Activated CD8-positive, alpha-beta memory T cell treated with anti-CD3 and anti-CD28 coated beads, Interleukin-2, amount 10 ng/mL, durations not matched to agents 7 days and 5 days (primary cell): ENCODE data around the gene SLC8A2. TPM values are rescaled to one million over a fixed set of nuclear protein-coding genes. Genes with fewer than 3 reads are reported as not detected.
"Not testable (repeated sequence)": the region's sequence is repeated elsewhere in the genome, so short reads cannot be mapped to it uniquely, and the experiment has no call there.

Experiments
- ATAC-seq: fragments of 150-1000 bp; cut with Tn5 transposase; one replicate; pipeline ENCODE4 v1.10.0; 2021; ENCODE audit warnings: moderate library complexity
- CTCF ChIA-PET: fragments of 350-600 bp; sonication (Branson Sonifier 250); formaldehyde crosslinking; loops from one replicate; lab custom pipeline; 2021; ENCODE audit warnings: antibody characterized with exemption; lab: Charles Lee
- DNase-seq: peaks from one replicate; pipeline ENCODE4 v3.0.0-alpha.2; 2020
- H3K27ac Mint-ChIP-seq: one replicate; pipeline ENCODE4 v1.8.0; 2021; ENCODE audit warnings: mild to moderate bottlenecking, mixed read lengths
- H3K27me3 Mint-ChIP-seq: one replicate; pipeline ENCODE4 v1.8.0; 2021; ENCODE audit warnings: mixed read lengths
- H3K36me3 Mint-ChIP-seq: one replicate; pipeline ENCODE4 v1.8.0; 2021; ENCODE audit warnings: mild to moderate bottlenecking, mixed read lengths
- H3K4me1 Mint-ChIP-seq: one replicate; pipeline ENCODE4 v1.8.0; 2021; ENCODE audit warnings: mixed read lengths
- H3K4me3 Mint-ChIP-seq: one replicate; pipeline ENCODE4 v1.8.0; 2021; ENCODE audit warnings: mild to moderate bottlenecking, moderate library complexity, mixed read lengths
- H3K9me3 Mint-ChIP-seq: one replicate; pipeline ENCODE4 v1.8.0; 2022; ENCODE audit warnings: low read depth, mixed read lengths
- total RNA-seq, 2 experiments: library from RNA; stranded (reverse); gene quantifications; one replicate each; pipeline ENCODE4 v1.2.3, GENCODE V29; 2021

SLC8A2 gene
- total RNA-seq, 2 experiments from 2014 or later: 0.14 to 0.32 TPM

DNA sequence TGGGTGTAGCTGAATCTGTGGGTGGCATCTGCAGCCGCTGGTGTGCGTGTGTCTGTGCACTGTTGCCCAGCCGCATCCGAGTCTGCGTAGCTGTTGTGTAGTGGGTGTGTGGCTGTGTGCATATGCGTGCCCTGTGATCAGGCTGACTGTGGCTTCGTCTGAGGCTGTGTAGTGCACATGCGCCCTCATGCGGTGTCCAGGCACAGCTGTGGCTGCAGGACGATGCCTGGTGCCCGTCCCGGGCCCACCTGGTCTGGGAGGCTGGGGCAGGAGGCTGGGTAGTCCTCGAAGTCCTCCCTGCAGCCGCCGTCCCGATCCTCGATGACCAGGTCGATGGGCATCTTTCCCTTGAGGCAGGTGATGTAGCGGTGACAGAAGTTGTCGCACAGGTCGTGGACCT, 57.2 kb downstream of the SLC8A2 start:
- DNase-seq (no peak), ATAC-seq (no peak)
- no peaks in the 10 kb centered on the region for H3K36me3 Mint-ChIP-seq
- H3K27me3 Mint-ChIP-seq: peaks cover 42% of the 10 kb centered on the region
- no peak overlapping the region for H3K4me3 Mint-ChIP-seq
- no peak overlapping the region for H3K27ac Mint-ChIP-seq
- H3K9me3 Mint-ChIP-seq: no peaks in the 10 kb centered on the region
- H3K4me1 Mint-ChIP-seq: peaks cover 4% of the 10 kb centered on the region
- CTCF ChIA-PET: interaction anchor here (2.2 to 2.4 kb wide), 2 partner anchors 23 to 65 kb away, joined by 7 to 12 read pairs; partner anchors contain the start of gene DHX34

DNA sequence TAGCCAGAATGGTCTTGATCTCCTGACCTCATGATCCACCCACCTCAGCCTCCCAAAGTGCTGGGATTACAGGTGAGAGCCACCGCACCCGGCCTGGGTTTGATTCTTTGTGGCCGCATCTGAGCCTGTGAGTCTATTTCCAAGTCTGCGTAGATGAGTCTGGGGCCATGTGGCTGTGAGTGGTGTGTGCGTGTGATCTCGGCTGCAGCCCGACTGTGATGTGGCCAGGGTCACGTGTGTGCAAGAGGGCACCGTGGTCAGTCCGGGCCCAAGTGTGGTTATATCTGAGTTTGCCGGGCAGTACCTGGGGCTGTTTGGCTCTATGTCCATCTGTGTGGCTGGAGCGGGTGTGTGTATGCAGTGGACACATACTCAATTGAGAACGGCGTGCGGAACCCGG, 57.8 kb downstream of the SLC8A2 start:
- no peak overlapping the region for H3K4me3 Mint-ChIP-seq
- CTCF ChIA-PET: interaction anchor here (2.2 to 2.4 kb wide), 2 partner anchors 22 to 65 kb away, joined by 7 to 12 read pairs; partner anchors contain the start of gene DHX34
- no peaks in the 10 kb centered on the region for H3K36me3 Mint-ChIP-seq
- peaks cover 45% of the 10 kb centered on the region for H3K27me3 Mint-ChIP-seq
- DNase-seq (no peak), ATAC-seq (no peak)
- no peaks in the 10 kb centered on the region for H3K9me3 Mint-ChIP-seq
- H3K4me1 Mint-ChIP-seq: peaks cover 4% of the 10 kb centered on the region
- no peak overlapping the region for H3K27ac Mint-ChIP-seq

DNA sequence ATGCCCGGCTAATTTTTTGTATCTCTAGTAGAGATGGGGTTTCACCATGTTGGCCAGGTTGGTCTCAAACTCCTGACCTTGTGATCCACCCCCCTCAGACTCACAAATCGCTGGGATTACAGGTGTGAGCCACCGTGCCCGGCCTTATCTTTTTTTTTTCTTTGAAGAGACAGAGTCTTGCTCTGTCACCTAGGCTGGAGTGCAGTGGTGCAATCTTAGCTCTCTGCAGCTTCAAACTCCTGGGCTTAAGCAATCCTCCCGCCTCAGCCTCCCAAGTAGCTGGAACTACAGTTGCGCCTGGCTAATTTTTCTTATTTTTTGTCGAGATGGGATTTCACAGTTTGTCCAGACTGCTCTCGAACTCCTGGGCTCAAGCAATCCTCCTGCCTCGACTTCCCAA, 60.0 kb downstream of the SLC8A2 start:
- not testable (repeated sequence) for H3K9me3 Mint-ChIP-seq, H3K36me3 Mint-ChIP-seq, H3K4me3 Mint-ChIP-seq, H3K4me1 Mint-ChIP-seq, DNase-seq, ATAC-seq, H3K27ac Mint-ChIP-seq
- peaks cover 40% of the 10 kb centered on the region for H3K27me3 Mint-ChIP-seq
- CTCF ChIA-PET: interaction anchor here (1.0 kb wide), 1 partner anchor 16 kb away, joined by 3 read pairs; no protein-coding TSS in a partner anchor

DNA sequence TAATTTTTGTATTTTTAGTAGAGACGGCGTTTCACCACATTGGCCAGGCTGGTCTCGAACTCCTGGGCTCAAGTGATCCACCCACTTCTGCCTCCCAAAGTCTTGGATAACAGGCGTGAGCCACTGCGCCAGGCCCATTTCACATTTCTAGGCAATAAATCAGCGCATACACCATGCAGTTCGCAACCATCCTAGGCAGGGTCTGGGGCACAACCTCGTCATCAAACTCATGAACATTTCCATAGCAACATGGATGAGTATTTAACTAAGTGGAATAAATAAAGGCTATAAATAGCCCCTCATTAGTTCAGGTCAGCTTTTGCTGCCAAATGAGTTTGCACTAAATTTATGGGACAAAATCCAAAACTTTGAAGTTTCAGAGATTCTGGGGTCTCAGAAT, 60.6 kb downstream of the SLC8A2 start:
- H3K27me3 Mint-ChIP-seq: peaks cover 40% of the 10 kb centered on the region
- no peak for ATAC-seq
- no peaks in the 10 kb centered on the region for H3K4me1 Mint-ChIP-seq
- CTCF ChIA-PET: no interaction called here
- no peaks in the 10 kb centered on the region for H3K9me3 Mint-ChIP-seq
- DNase-seq: no peak
- H3K4me3 Mint-ChIP-seq: no peak overlapping the region
- no peak overlapping the region for H3K27ac Mint-ChIP-seq
- H3K36me3 Mint-ChIP-seq: no peaks in the 10 kb centered on the region

DNA sequence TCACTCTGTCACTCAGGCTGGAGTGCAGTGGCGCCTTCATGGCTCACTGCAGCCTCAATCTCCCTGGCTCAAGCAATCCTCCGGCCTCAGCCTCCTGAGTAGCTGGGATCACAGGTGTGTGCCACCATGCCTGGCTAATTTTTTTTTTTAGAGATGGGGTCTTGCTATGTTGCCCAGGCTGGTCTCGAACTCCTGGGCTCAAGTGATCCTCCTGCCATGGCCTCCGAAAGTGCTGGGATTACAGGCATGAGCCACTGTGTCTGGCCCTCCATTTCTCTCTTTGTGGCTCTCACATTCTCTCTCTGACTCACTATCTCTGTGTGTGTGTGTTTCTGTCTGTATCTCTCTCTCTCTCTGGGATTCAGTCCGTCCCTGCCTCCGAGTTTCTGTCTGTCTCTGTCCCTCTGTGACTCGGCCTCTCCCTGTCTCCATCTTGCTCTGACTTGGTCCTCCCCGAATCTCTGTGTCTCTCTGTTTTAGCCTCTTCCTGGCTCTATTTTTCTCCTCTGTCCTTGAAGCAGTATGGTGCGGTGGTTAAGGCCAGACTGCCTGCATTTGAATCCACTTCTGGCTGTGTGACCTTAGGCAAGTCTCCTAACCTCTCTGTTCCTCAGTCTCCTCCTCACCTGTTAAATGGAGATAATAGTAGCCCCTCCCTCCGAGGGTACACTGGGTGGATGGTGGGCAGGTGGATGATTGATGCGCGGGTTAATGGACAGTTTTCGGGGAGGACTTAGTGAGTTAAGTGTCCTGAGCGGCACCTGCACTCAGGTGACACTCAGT, 63.3 kb downstream of the SLC8A2 start:
- no peak overlapping the region for H3K27ac Mint-ChIP-seq
- no peaks in the 10 kb centered on the region for H3K36me3 Mint-ChIP-seq
- ATAC-seq (no peak), DNase-seq (no peak)
- no peak overlapping the region for H3K4me3 Mint-ChIP-seq
- H3K27me3 Mint-ChIP-seq: peaks cover 40% of the 10 kb centered on the region
- no peaks in the 10 kb centered on the region for H3K4me1 Mint-ChIP-seq
- no peaks in the 10 kb centered on the region for H3K9me3 Mint-ChIP-seq
- CTCF ChIA-PET: no interaction called here

DNA sequence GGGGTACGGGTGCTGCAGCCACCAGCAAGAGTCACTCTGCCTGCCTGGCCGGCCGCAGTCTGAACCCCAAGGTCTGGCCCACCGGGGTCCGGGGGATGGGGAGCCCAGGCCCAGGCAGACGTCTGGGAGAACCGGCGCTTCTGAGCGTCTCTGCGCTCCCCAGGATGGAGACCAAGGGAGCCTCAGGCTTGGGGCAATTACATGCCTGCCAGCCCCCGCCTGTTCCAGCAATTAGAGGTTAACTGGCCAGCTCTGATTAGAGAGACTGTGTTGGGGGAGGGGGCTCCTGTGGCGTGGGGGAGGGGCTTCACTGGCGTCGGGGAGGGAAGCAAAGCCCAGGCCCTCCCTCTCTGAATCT, 64.3 kb downstream of the SLC8A2 start:
- CTCF ChIA-PET: no interaction called here
- no peak overlapping the region for H3K4me3 Mint-ChIP-seq
- no peaks in the 10 kb centered on the region for H3K4me1 Mint-ChIP-seq
- no peaks in the 10 kb centered on the region for H3K9me3 Mint-ChIP-seq
- no peak overlapping the region for H3K27ac Mint-ChIP-seq
- H3K27me3 Mint-ChIP-seq: peaks cover 40% of the 10 kb centered on the region
- DNase-seq (no peak), ATAC-seq (no peak)
- H3K36me3 Mint-ChIP-seq: no peaks in the 10 kb centered on the region

DNA sequence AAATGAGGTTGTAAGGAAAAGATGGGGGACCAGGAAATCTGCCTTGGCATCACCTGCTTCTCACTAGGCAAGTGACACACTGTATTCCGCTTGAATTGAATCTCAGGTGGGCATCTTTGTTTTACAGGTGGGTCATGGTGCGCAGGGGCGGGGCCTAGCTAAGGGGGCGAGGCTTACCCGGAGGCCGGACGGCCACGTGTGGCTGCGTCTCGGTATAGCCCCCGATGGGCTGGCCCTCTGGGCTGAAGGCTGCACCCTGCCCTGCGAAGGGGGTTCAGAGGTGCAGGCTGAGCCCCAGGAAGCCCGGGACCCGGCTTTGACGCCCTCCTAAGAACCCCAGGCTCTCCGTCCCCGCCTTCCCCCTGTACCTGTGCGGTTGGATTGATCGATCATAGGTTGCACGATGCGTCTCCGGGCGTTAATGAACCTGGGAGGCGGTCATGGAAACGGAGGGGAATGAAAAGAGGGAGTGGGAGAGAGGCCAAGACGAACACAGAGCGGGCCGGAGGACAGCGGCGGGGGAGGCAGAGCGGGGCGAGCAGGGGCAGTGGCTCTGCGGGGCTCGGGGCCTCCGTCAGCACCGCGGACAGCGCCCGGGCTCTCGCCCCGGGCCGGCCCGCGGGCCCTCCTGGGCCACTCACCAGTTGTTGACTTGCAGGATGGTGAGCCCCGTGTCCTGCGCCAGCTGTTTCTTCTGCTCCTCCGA, 64.8 kb downstream of the SLC8A2 start:
- H3K4me3 Mint-ChIP-seq: no peak overlapping the region
- ATAC-seq (peak; percentile 49), DNase-seq (no peak)
- H3K36me3 Mint-ChIP-seq: no peaks in the 10 kb centered on the region
- no peak overlapping the region for H3K27ac Mint-ChIP-seq
- peaks cover 40% of the 10 kb centered on the region for H3K27me3 Mint-ChIP-seq
- CTCF ChIA-PET: no interaction called here
- H3K9me3 Mint-ChIP-seq: no peaks in the 10 kb centered on the region
- no peaks in the 10 kb centered on the region for H3K4me1 Mint-ChIP-seq

DNA sequence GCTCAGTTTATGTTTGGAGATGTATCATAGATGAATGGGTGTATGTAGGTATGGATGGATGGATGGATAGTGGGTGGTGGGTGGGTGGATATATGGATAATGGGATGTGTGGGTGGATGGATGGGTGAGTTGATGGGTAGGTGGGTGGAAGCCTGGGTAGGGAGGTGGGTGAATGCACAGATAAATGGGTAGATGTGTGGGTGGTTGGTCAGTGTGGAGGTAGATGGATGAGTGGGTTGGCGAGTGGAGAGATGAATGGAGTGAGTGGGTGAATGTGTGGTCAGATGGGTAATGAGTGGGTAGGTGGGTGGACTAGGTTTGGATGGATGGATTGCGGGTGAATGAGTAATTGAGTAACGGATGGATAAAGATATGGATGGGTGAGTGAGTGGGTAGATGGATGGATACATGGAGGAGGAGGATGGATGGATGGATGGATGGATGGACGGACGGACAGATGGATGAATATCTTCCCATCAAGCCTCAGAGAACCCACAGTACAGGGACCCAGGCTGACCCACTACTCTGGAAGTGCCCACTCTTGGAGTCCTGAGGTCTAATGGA, 65.8 kb downstream of the SLC8A2 start:
- Mint-ChIP-seq H3K9me3 (no peaks in the 10 kb centered on the region), H3K27ac (no peak overlapping the region), H3K36me3 (no peaks in the 10 kb centered on the region), H3K4me1 (no peaks in the 10 kb centered on the region), H3K4me3 (no peak overlapping the region), H3K27me3 (peaks cover 38% of the 10 kb centered on the region)
- CTCF ChIA-PET: no interaction called here
- no peak for ATAC-seq
- DNase-seq: no peak

DNA sequence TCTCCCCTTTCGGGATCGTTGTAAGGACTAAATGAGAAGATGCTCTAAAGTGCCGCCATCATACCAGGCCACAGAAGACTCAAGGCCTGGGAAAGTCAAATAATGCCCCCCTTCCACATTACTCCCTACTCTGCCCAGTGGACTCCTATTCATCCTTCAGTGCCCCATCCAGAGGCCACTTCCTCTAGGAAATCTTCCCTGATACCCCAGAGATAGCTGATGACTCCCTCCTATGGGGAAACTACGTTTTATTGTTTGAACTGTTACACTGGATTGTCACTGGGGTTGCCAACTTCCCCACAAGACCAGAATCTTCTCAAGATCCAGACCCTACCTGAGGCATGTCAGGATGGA, 66.5 kb downstream of the SLC8A2 start:
- ATAC-seq (no peak), DNase-seq (no peak)
- Mint-ChIP-seq H3K27ac (no peak overlapping the region), H3K4me3 (no peak overlapping the region), H3K36me3 (no peaks in the 10 kb centered on the region), H3K9me3 (no peaks in the 10 kb centered on the region), H3K4me1 (no peaks in the 10 kb centered on the region), H3K27me3 (peaks cover 35% of the 10 kb centered on the region)
- CTCF ChIA-PET: no interaction called here

DNA sequence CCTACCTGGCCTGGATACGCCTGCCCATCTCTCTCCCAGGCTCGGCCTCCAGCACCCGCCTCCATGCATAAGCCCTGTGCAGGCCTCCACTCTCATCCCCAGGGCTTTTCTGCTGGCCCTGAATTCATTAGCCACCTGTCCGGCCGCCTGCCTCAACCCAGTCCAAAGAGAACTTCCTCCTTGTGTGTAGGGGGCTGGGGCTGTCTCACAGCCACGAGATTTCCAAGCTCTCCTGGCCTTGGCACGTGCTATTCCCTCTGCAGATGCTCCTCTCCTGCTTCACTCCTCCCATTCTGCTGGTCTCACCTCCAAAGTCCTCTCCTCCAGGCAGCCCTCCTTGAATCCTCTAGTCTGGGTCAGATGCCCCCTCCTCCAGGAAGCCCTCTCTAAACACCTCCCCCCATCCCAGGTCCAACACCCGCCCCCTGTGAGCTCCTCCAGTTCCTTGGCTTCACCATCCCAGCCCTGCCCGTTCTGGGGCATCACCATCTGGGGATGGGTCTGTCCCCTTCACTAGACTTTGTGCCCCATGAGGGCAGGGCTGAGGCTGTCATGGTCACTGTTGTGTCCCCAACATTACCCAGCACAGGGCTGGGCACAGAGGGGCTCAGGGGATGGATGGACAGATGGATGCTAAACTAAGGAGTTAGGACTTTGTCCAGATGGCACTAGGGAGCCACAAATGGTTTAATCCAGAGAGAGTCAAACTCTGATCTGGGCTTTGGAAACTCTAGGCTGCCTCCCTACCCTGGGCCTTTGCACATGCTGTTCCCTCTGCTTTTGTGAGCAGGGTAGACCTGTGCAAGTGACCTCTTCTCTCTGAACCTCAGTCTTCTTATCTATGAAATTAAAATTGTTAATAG, 67.1 kb downstream of the SLC8A2 start:
- H3K36me3 Mint-ChIP-seq: no peaks in the 10 kb centered on the region
- H3K27ac Mint-ChIP-seq: no peak overlapping the region
- DNase-seq (no peak), ATAC-seq (no peak)
- H3K27me3 Mint-ChIP-seq: peaks cover 35% of the 10 kb centered on the region
- no peaks in the 10 kb centered on the region for H3K4me1 Mint-ChIP-seq
- H3K4me3 Mint-ChIP-seq: no peak overlapping the region
- no peaks in the 10 kb centered on the region for H3K9me3 Mint-ChIP-seq
- CTCF ChIA-PET: no interaction called here

DNA sequence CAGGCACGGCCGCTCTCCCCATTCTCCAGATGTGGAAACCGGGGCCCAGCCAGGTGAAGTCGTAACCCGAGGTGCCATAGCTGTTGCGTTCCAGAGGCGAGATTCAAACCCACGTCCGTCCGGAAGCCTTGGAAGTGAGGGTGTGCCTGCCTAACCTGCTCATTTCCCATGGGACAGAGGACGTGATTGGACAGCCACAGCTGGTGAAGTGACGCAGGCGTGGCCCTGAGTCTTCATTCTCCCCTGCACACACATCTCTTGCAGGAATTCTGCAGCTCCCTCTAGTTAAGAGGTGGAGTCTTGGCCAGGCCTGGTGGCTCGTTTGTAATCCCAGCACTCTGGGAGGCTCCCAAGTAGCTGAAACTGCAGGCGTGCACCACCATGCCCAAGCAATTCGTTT, 69.2 kb downstream of the SLC8A2 start:
- Mint-ChIP-seq H3K4me1 (no peaks in the 10 kb centered on the region), H3K27me3 (peaks cover 17% of the 10 kb centered on the region), H3K4me3 (no peak overlapping the region), H3K27ac (no peak overlapping the region), H3K36me3 (no peaks in the 10 kb centered on the region), H3K9me3 (no peaks in the 10 kb centered on the region)
- DNase-seq: no peak
- no peak for ATAC-seq
- CTCF ChIA-PET: interaction anchor here (1.6 kb wide), 1 partner anchor 11 kb away, joined by 7 read pairs; no protein-coding TSS in a partner anchor

DNA sequence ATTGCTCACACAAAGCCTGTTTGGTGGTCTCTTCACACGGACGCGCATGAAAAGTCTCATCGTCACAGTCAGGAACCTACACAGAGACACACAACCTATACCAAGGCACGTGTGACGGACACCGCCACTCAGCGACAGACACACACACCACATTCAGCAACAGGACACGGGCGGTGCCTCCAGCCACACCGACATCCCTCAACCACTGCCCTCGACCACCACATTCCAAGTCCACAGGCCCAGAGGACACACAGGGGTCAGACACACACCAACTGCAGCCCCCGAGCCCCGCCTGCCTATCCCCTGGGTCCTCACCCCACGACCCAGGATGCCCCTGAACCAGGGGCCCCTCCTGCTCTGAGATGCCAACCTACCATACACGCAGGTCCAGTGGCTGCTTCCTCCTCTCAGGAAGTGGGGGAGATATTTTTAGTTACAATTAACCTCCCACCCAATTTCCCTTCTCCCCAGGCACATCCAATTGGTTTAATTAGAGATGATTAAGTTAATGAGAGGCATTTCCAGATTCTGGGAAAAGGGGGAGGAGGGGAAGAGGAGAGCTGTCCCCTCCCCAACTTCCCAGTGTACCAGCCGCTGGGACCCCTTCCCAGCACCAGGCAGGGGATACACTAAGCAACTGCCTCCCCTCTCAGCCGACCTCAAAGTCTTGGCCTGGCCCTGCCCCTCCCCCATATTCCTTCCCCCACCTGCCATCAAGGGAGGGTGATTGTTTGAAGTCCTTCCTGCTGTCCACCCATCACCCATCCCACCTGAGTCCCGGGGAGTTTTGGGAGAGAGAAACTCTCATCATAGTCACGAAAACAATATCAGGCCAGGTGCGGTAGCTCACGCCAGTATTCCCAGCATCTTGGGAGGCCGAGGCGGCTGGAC, 72.7 kb downstream of the SLC8A2 start:
- H3K4me3 Mint-ChIP-seq: no peak overlapping the region
- peaks cover 4% of the 10 kb centered on the region for H3K27me3 Mint-ChIP-seq
- no peaks in the 10 kb centered on the region for H3K9me3 Mint-ChIP-seq
- no peaks in the 10 kb centered on the region for H3K4me1 Mint-ChIP-seq
- DNase-seq: no peak
- H3K27ac Mint-ChIP-seq: no peak overlapping the region
- CTCF ChIA-PET: no interaction called here
- no peaks in the 10 kb centered on the region for H3K36me3 Mint-ChIP-seq
- ATAC-seq: no peak
